Measurements from ENCODE around the gene BCAP31.

The BCAP31 gene

DNA sequence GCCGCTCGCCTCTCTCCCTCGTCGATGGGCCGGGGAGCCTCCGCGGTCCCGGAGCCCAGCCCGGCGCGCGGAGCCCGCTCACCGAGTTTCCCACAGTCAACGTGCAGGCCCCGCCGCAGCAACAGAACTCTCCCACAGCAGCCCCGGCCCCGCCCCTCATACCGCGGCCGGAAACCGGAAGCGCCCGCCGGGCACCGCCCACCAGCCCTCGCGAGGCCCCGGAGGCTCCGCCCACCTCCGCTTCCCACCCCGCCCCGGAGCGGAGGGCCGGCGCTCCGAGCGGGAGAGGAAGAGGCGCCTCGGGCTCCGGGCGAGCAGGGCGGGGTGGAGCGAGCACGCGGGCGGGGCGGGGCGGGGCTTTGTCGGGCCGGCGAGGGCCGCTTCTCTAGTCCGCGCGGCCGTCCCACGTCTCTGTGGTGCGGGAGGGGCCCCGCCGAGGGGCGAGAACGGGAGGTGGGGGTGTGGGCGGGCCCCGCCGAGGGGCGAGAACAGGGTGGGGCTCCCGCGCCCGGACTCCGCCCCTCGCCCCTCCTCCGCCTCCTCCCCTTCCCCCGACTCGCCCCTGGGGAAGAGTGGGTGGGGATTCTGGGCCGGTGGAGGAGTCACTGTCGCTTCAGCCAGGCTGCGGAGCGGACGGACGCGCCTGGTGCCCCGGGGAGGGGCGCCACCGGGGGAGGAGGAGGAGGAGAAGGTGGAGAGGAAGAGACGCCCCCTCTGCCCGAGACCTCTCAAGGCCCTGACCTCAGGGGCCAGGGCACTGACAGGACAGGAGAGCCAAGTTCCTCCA is at the start of gene BCAP31, which contains the start of gene ABCD1:
TSS of gene BCAP31 (minus strand) at position 136 of the 787 bp plus-strand sequence. CDS start 1,143 bp downstream, outside the sequence.
TSS of gene ABCD1 (plus strand) at position 605 of the 787 bp plus-strand sequence. CDS start 411 bp downstream, outside the sequence.
- peak; percentile 95 for DNase-seq
- in situ Hi-C loops (cut with MboI; ENCODE audit: low pct_unique_long_range_greater_than_20kb, low sequenced_read_pairs): no loop called here

DNA sequence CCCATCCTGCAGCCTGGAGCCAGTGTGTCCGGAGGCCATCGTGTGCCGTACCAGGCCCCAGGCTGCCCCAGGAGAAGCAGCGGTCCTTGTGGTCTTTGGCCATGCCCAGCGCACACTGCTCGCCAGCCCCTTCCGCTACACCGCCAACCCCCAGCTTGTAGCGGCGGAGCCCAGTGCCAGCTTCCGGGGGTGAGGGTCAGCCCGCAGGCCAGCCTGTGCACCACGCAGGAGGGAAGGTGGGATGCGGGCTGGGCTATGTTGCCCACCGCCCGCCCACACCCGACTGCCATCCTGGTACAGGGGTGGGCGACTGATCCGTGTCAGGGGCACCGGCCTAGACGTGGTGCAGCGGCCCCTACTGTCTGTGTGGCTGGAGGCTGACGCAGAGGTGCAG is 49.0 kb upstream of the BCAP31 start:
- in situ Hi-C loops (cut with MboI; ENCODE audit: low pct_unique_long_range_greater_than_20kb, low sequenced_read_pairs): no loop called here
- no peak for DNase-seq

- no peak for DNase-seq
These were observed 48.4 kb upstream of the BCAP31 start for GRCh38 chrX:153772316-153773217.

GRCh38 chrX:153771415-153772315 is 47.5 kb upstream of the BCAP31 start:
- in situ Hi-C loops (cut with MboI; ENCODE audit: low pct_unique_long_range_greater_than_20kb, low sequenced_read_pairs): no loop called here
- no peak for DNase-seq

More at GRCh38 chrX:153772316-153773217, 48.4 kb upstream of the BCAP31 start:
- in situ Hi-C loops (cut with MboI; ENCODE audit: low pct_unique_long_range_greater_than_20kb, low sequenced_read_pairs): no loop called here

DNA sequence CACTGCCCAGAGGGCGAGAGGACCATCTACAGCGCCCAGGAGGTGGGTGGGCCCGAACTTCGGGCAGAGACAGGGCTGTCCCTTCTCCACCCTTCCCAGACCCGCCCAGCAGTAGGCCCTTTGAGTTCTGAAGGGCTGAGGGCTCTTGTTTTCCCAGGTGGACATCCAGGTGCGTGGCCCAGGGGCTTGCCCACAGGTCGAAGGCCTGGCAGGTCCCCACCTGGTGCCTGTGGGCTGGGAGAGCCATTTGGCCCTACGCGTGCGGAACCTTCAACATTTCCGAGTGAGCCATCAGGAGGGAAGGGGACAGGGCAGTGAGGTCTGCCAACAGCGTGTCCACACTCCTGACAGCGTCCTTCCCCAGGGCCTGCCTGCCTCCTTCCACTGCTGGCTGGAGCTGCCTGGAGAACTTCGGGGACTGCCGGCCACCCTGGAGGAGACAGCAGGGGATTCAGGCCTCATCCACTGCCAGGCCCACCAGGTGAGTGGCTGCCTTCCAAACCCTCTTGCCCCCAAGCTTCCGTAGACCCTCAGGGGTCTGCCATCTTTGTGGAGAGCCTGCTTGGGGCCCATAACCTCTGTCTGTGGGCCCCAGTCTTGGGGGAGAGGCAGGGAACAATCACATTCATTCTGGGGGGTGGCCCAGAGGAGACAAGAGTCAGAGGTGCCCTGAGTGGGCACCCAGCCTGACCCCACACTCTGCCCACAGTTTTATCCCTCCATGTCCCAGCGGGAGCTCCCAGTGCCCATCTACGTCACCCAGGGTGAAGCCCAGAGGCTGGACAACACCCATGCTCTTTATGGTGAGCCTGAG is 46.6 kb upstream of the BCAP31 start:
- no peak for DNase-seq
- in situ Hi-C loops (cut with MboI; ENCODE audit: low pct_unique_long_range_greater_than_20kb, low sequenced_read_pairs): no loop called here

DNA sequence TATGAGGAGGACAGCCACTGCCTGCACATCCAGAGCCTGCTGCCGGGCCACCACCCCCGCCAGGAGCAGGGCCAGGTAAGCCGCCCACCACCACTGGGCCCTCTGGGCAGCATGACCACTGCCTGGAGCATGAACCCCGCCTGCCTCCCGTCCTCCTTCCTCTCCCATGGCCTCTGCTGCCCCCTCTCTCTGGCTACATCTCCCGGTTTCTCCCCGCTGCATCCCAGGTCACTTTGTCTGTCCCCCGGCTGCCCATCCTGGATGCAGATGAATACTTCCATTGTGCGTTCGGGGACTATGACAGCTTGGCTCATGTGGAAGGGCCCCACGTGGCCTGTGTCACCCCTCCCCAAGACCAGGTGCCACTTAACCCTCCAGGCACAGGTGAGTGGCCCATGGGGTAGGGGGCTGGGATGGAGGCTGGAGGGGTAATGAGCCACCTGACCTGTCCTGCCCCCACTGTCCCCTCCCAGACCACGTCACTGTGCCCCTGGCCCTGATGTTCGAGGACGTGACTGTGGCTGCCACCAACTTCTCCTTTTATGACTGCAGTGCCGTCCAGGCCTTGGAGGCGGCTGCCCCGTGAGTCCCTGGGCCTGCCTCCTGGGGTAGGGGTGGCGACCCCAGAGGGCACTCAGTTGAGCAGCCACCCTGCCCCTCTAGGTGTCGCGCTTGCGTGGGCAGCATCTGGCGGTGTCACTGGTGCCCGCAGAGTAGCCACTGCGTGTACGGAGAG is 45.8 kb upstream of the BCAP31 start:
- no peak for DNase-seq
- in situ Hi-C loops (cut with MboI; ENCODE audit: low pct_unique_long_range_greater_than_20kb, low sequenced_read_pairs): no loop called here

- in situ Hi-C loops (cut with MboI; ENCODE audit: low pct_unique_long_range_greater_than_20kb, low sequenced_read_pairs): no loop called here
- DNase-seq: no peak
These were observed 45.1 kb upstream of the BCAP31 start for GRCh38 chrX:153769158-153769864.

- DNase-seq: no peak
- in situ Hi-C loops (cut with MboI; ENCODE audit: low pct_unique_long_range_greater_than_20kb, low sequenced_read_pairs): no loop called here
These were observed 44.3 kb upstream of the BCAP31 start for GRCh38 chrX:153768311-153769157.

DNA sequence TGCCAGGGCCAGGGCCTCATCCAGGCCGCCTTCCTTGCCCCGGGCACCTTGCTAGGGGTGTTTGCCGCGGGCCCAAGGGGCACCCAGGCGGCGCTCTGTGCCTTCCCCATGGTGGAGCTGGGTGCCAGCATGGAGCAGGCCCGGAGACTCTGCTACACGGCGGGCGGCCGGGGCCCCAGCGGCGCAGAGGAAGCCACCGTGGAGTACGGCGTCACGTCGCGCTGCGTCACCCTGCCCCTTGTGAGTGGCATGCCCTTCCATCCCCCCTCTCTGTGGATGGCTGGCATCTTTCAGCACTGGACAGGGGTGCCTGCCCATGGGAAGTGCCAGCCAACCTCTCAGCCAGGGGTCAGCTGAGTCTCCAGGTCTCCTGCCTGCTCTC is 43.5 kb upstream of the BCAP31 start:
- no peak for DNase-seq
- in situ Hi-C loops (cut with MboI; ENCODE audit: low pct_unique_long_range_greater_than_20kb, low sequenced_read_pairs): no loop called here

DNA sequence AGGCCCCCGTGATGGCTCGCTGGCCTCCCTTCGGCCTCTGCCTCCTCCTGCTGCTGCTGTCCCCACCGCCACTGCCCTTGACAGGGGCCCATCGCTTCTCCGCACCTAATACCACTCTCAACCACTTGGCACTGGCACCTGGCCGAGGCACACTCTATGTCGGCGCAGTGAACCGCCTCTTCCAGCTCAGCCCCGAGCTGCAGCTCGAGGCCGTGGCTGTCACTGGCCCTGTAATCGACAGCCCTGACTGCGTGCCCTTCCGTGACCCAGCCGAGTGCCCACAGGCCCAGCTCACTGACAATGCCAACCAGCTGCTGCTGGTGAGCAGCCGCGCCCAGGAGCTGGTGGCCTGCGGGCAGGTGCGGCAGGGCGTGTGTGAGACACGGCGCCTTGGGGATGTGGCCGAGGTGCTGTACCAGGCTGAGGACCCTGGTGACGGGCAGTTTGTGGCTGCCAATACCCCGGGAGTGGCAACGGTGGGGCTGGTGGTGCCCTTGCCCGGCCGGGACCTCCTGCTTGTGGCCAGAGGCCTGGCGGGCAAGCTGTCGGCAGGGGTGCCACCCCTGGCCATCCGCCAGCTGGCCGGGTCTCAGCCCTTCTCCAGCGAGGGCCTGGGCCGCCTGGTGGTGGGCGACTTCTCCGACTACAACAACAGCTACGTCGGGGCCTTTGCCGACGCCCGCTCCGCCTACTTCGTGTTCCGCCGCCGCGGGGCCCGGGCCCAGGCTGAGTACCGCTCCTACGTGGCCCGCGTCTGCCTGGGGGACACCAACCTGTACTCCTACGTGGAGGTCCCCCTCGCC is 42.9 kb upstream of the BCAP31 start:
- in situ Hi-C loops (cut with MboI; ENCODE audit: low pct_unique_long_range_greater_than_20kb, low sequenced_read_pairs): no loop called here
- DNase-seq: no peak

GRCh38 chrX:153766098-153766817 is 42.1 kb upstream of the BCAP31 start:
- in situ Hi-C loops (cut with MboI; ENCODE audit: low pct_unique_long_range_greater_than_20kb, low sequenced_read_pairs): no loop called here
- DNase-seq: peak; percentile 82

DNA sequence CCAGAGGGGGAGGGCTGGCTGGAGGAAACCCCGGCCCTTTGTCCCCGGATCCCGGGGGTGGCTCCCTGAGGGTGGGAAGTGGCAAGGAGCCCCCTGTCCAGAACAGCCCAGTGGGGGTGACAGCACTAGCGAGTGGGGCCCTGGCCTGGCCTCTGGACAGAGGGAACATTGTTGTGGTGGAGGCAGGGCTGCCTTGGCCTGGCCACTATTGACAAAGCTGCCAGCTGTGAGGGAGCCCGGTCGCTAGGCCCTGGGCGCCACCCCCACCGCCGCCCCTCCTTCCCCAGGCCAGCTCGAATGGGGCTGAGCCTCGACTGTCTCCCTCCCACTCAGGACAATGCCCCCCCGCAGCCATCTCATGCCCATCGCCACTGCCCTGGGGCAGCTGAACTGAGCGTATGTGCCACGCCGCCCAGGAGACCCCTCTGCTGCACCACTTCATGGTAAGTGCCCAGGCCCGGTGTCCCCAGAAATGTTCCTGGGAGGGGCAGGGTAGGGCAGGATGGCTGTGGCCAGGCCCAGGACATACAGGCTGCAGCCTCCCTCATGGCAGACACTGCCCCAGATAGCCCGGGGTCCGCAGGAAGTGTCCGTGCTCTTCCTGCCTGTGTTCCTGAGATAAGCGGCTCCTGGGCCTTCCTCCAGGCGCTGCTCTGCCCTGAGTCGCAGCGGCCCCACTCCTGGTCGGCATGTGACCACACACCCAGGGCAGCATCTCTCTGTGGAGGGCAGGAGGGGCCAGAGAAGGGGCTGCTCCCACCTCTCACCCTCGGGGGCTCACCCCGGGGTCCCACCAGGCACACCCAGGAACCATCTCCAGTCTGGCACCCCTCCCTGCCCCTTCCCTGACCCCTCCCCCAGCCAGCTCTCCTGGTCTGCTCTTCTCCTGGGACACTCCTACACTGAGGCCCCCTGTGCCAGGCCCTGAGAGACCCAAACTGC is 41.2 kb upstream of the BCAP31 start:
- in situ Hi-C loops (cut with MboI; ENCODE audit: low pct_unique_long_range_greater_than_20kb, low sequenced_read_pairs): no loop called here
- peak; percentile 42 for DNase-seq

GRCh38 chrX:153764786-153765137 is 40.6 kb upstream of the BCAP31 start:
- DNase-seq: no peak
- in situ Hi-C loops (cut with MboI; ENCODE audit: low pct_unique_long_range_greater_than_20kb, low sequenced_read_pairs): no loop called here

All from KBM-7 (cell line).